Thyroid gland (tissue), 4 donors: ENCODE data around the gene CDKL5.

ENCODE experiments used
- CTCF ChIP-seq, 6 experiments: fragments of 200-600 bp in 3 of 6; fragments of 450-650 bp in 3 of 6; sonication (generic) in 3 of 6; IDR thresholded peaks; one replicate each; pipeline ENCODE4 v1.5.1; 2016 to 2019; ENCODE audit warnings: antibody characterized with exemption in 6 of 6, mild to moderate bottlenecking in 2 of 6, inconsistent platforms in 1 of 6, moderate library complexity in 1 of 6
- POLR2A ChIP-seq, 2 donors: fragments of 450-650 bp; IDR thresholded peaks; one replicate each; pipeline ENCODE4 v1.6.1; 2017; ENCODE audit warnings: antibody characterized with exemption in 2 of 2, mild to moderate bottlenecking in 2 of 2, moderate library complexity in 1 of 2

- TF ChIP-seq CTCF (IDR thresholded peaks at IDR 0.05) (no peak), POLR2A (IDR thresholded peaks at IDR 0.05) (no peak)
Observed at GRCh38 chrX:18422886-18423285, 2.5 kb upstream of the CDKL5 start.
